Fibroblast of lung (primary cell): ENCODE results near the gene IGFBP6. TPM values are rescaled to one million over a fixed set of nuclear protein-coding genes. Genes with fewer than 3 reads are reported as not detected.

Experiments used
- DNase-seq, 2 donors: peaks; one replicate each; pipeline versions ENCODE4 v3.0.0 to v3.0.0-alpha.2; 2010; ENCODE audit warnings: low read depth in 2 of 2
- H2AFZ ChIP-seq: 2 replicates; pipeline ENCODE4 v1.5.1; 2012; ENCODE audit warnings: low read length, control low read depth, inconsistent platforms
- H3K27ac ChIP-seq: 2 replicates; pipeline ENCODE4 v1.5.1; 2011; ENCODE audit warnings: low read length, control low read depth; ENCODE audit not compliant: insufficient read depth
- H3K27me3 ChIP-seq: 2 replicates; pipeline ENCODE4 v1.5.1; 2011; ENCODE audit warnings: mild to moderate bottlenecking, low read length; ENCODE audit not compliant: control insufficient read depth, insufficient read depth
- H3K36me3 ChIP-seq: 2 replicates; pipeline ENCODE4 v1.5.1; 2011; ENCODE audit warnings: low read length; ENCODE audit not compliant: control insufficient read depth, insufficient read depth
- H3K4me1 ChIP-seq: 2 replicates; pipeline ENCODE4 v1.5.1; 2011; ENCODE audit warnings: low read length; ENCODE audit not compliant: control insufficient read depth, insufficient read depth; ENCODE audit errors: extremely low read depth
- H3K4me2 ChIP-seq: 2 replicates; pipeline ENCODE4 v1.5.1; 2011; ENCODE audit warnings: low read length, control low read depth; ENCODE audit not compliant: insufficient read depth; ENCODE audit errors: extremely low read depth
- H3K4me3 ChIP-seq, 4 experiments: fragments of 200-600 bp in 1 of 4; sonication (generic) in 1 of 4; replicated peaks in 1 of 4; 2 replicates each; pipeline ENCODE4 v1.5.1; 2011 to 2016; ENCODE audit warnings: low read length in 4 of 4, low read depth in 3 of 4, mild to moderate bottlenecking in 3 of 4, control low read depth in 2 of 4, inconsistent platforms in 1 of 4, mixed read lengths in 1 of 4; ENCODE audit not compliant: insufficient read depth in 1 of 4; ENCODE audit errors: control extremely low read depth in 1 of 4
- H3K79me2 ChIP-seq: 2 replicates; pipeline ENCODE4 v1.5.1; 2012; ENCODE audit warnings: mild to moderate bottlenecking, low read length, inconsistent platforms; ENCODE audit not compliant: control insufficient read depth, insufficient read depth
- H3K9ac ChIP-seq: 2 replicates; pipeline ENCODE4 v1.5.1; 2011; ENCODE audit warnings: mild to moderate bottlenecking, low read length, control low read depth; ENCODE audit not compliant: insufficient read depth
- H3K9me3 ChIP-seq: 2 replicates; pipeline ENCODE4 v1.5.1; 2012; ENCODE audit warnings: low read depth, low read length; ENCODE audit not compliant: control insufficient read depth, insufficient read depth
- H4K20me1 ChIP-seq: 2 replicates; pipeline ENCODE4 v1.5.1; 2011; ENCODE audit warnings: low read length; ENCODE audit not compliant: control insufficient read depth, insufficient read depth; ENCODE audit errors: extremely low read depth
- CTCF ChIP-seq, 2 donors: IDR thresholded peaks in 1 of 2; conservative IDR thresholded peaks in 1 of 2; 1 replicate in 1 of 2; 2 replicates in 1 of 2; pipeline ENCODE4 v1.5.1; 2011 to 2012; ENCODE audit warnings: low read length in 2 of 2, control low read depth in 1 of 2, inconsistent platforms in 1 of 2, low read depth in 1 of 2, mild to moderate bottlenecking in 1 of 2
- EZH2 ChIP-seq: IDR thresholded peaks from 2 replicates; pipeline ENCODE4 v1.5.1; 2012; ENCODE audit warnings: low read length, control low read depth, mild to moderate bottlenecking; ENCODE audit errors: missing control alignments
- polyA plus RNA-seq, 2 donors: library from polyadenylated mRNA; depleted of rRNA in 1 of 2; stranded (reverse) in 1 of 2; unstranded in 1 of 2; fragments of >200 nt; gene quantifications; 2 replicates each; pipeline ENCODE4 v1.2.1, GENCODE V29; 2011 to 2012; ENCODE audit warnings: missing spikeins in 1 of 2
- total RNA-seq: library from RNA; depleted of rRNA; stranded (reverse); fragments of >200 nt; gene quantifications from 2 replicates; pipeline ENCODE4 v1.2.1, GENCODE V29; 2014

Gene IGFBP6
- total and polyA plus RNA-seq, 2 donors (not counting 1 experiment from before 2014, with no cell fraction given): 229 to 592 TPM

DNA sequence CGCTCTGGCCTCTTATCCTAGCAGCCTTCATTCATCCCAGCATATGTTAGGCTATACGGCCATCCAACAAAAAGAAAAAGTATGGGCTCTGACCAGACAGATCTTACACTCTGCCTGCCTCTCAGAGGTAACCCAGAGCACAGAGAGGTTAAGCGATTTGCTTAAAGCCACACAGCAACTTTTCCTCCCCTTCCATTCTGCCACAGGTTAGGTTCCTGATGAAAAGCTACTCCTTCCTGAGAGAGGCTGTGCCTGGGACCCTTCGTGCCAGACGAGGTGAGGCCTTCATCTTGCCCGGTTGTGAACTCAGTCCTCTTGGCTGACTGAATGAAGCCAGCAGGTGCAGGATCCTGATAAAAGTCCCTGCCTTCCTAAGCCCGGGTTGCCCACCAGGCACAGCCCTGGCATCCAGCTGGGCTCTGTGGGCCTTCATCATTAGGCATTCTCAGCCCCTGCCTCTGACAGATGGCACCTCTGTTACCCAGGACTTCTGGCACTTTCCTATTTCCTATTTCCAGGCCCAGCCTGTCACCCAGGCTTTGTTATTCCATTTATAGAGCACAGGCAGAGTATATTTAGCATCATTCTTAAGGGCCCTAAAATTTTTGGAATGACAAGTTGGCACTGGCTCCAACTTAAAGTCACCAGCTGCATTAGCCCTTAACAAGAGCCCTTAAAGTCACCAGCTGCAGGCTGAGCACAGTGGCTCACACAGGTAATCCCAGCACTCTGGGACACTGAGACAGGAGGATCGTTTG is 18.6 kb downstream of the IGFBP6 start:
- DNase-seq: no peak

GRCh38 chr12:53118751-53119300 is 21.4 kb downstream of the IGFBP6 start:
- Histone ChIP-seq H4K20me1 (no peaks in the 10 kb centered on the region), H3K9ac (no peak overlapping the region), H3K4me1 (peaks cover 4% of the 10 kb centered on the region), H3K27me3 (no peaks in the 10 kb centered on the region), H3K79me2 (no peaks in the 10 kb centered on the region), H3K27ac (no peak overlapping the region), H3K9me3 (no peaks in the 10 kb centered on the region), H3K36me3 (no peaks in the 10 kb centered on the region), H2AFZ (no peak overlapping the region), H3K4me3 (no peak overlapping the region), H3K4me2 (no peak overlapping the region)
- DNase-seq: no peak
- no peak for TF ChIP-seq CTCF (conservative IDR thresholded peaks at IDR 0.05 in 1 of 2, IDR thresholded peaks at IDR 0.05 in 1 of 2; ENCODE audit: low read depth in 1 of 2, low read length in 2 of 2)
- no peak for TF ChIP-seq EZH2

More for the DNA sequence above, 18.6 kb downstream of the IGFBP6 start:
- TF ChIP-seq CTCF (conservative IDR thresholded peaks at IDR 0.05 in 1 of 2, IDR thresholded peaks at IDR 0.05 in 1 of 2; ENCODE audit: low read depth in 1 of 2, low read length in 2 of 2) (no peak), EZH2 (no peak)
- Histone ChIP-seq H3K9me3 (no peaks in the 10 kb centered on the region), H3K27ac (no peak overlapping the region), H3K9ac (no peak overlapping the region), H3K4me3 (no peak overlapping the region), H3K4me2 (no peak overlapping the region), H3K4me1 (no peaks in the 10 kb centered on the region), H4K20me1 (no peaks in the 10 kb centered on the region), H3K36me3 (no peaks in the 10 kb centered on the region), H3K27me3 (no peaks in the 10 kb centered on the region), H2AFZ (no peak overlapping the region), H3K79me2 (no peaks in the 10 kb centered on the region)

DNA sequence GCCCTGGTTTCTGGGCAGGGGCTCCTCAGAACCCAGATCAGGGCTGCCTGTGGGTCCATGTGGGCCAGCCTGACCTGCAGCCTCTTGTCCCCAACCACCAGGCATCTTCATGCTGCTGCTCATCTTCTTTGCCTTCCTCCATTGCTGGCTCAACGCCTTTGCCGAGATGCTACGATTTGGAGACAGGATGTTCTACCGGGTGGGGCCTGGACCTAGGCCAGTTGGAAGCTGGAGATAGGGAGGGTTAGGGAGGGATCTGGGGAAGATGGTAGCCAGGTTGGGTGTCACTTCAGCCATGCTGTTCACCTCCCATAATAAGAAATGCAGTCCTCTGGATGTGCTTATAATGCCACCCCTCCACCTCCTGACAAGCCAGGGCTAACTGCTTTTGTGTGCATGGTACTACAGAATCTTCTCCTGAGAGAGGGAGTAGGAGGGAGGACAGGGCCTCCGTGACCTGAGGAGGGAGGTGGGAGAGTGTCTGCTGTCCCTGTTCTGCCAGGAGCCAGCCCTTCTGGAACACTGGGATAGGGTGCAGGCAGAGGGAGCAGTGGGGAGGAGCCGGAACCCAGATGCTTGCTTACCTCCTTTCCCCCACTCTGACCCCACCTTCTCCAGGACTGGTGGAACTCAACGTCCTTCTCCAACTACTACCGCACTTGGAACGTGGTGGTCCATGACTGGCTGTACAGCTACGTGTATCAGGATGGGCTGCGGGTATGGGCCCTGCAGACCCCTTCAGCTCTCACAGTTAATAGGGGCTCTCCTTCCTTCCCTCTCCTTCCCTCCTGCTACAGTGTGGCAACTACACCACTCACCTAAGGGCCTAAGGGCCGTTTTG is 23.4 kb downstream of the IGFBP6 start:
- H3K4me2 ChIP-seq: no peak overlapping the region
- H3K9ac ChIP-seq: no peak overlapping the region
- no peaks in the 10 kb centered on the region for H3K36me3 ChIP-seq
- H3K4me1 ChIP-seq: peaks cover 5% of the 10 kb centered on the region
- H3K4me3 ChIP-seq: no peak overlapping the region
- TF ChIP-seq EZH2 (no peak), CTCF (conservative IDR thresholded peaks at IDR 0.05 in 1 of 2, IDR thresholded peaks at IDR 0.05 in 1 of 2; ENCODE audit: low read depth in 1 of 2, low read length in 2 of 2) (no peak)
- no peaks in the 10 kb centered on the region for H3K27me3 ChIP-seq
- no peak overlapping the region for H3K27ac ChIP-seq
- no peak for DNase-seq
- H4K20me1 ChIP-seq: no peaks in the 10 kb centered on the region
- H3K9me3 ChIP-seq: no peaks in the 10 kb centered on the region
- no peak overlapping the region for H2AFZ ChIP-seq
- no peaks in the 10 kb centered on the region for H3K79me2 ChIP-seq
